Measurements from ENCODE around the gene RABGGTB. TPM values are rescaled to one million over a fixed set of nuclear protein-coding genes. Genes with fewer than 3 reads are reported as not detected.

The RABGGTB gene
- total RNA-seq, 3 donors from 2014 or later (not counting 1 experiment from before 2014, with no cell fraction given) = 100.0 to 120 (median 118) TPM

DNA sequence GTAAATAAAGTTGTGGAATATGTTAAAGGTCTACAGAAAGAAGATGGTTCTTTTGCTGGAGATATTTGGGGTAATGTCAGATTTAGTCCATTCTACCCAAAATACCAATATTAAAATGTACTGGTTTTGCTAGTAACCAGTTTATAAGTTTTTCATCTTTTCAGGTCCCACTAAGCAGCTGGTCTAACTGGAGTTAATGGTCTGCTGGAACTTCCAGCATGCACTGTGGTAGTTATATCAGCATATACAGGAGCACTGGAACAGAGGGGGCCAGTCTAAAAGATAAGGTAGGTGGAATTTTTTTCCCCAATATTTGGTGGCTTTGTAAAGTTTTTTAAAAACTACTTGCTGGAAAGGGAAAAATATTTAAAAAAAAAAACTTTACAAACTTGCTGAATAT, 3.9 kb downstream of the RABGGTB start:
- H3K4me1 Mint-ChIP-seq = peaks cover 75 to 76% of the 10 kb centered on the region in 2 donors
- no peak for ATAC-seq
- intact Hi-C loops (cut with micrococcal nuclease) = no loop called here
- DNase-seq = no peak
- Histone ChIP-seq H3K9me3 (ENCODE audit: control insufficient read depth, insufficient read depth, low read length) (no peaks in the 10 kb centered on the region), H3K4me3 (ENCODE audit: low read length) (no peak overlapping the region), H3K36me3 (ENCODE audit: control insufficient read depth, insufficient read depth, low read length) (peaks cover 57% of the 10 kb centered on the region), H3K4me1 (ENCODE audit: control insufficient read depth, insufficient read depth, low read length) (peaks cover 21% of the 10 kb centered on the region), H3K27ac (ENCODE audit: low read length) (no peak overlapping the region), H3K27me3 (ENCODE audit: control insufficient read depth, insufficient read depth, low read length) (no peaks in the 10 kb centered on the region)
- H3K4me3 Mint-ChIP-seq = peak overlapping the region; percentile 40
- TF ChIP-seq, protein P1, sequence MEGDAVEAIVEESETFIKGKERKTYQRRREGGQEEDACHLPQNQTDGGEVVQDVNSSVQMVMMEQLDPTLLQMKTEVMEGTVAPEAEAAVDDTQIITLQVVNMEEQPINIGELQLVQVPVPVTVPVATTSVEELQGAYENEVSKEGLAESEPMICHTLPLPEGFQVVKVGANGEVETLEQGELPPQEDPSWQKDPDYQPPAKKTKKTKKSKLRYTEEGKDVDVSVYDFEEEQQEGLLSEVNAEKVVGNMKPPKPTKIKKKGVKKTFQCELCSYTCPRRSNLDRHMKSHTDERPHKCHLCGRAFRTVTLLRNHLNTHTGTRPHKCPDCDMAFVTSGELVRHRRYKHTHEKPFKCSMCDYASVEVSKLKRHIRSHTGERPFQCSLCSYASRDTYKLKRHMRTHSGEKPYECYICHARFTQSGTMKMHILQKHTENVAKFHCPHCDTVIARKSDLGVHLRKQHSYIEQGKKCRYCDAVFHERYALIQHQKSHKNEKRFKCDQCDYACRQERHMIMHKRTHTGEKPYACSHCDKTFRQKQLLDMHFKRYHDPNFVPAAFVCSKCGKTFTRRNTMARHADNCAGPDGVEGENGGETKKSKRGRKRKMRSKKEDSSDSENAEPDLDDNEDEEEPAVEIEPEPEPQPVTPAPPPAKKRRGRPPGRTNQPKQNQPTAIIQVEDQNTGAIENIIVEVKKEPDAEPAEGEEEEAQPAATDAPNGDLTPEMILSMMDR (IDR thresholded peaks at IDR 0.05) = no peak
- H3K27me3 Mint-ChIP-seq (ENCODE audit: low read depth in 2 of 2) = no peaks in the 10 kb centered on the region
- H3K36me3 Mint-ChIP-seq = peaks cover 40% of the 10 kb centered on the region
- H3K27ac Mint-ChIP-seq = peak overlapping the region; percentile 95 to 96
- H3K9me3 Mint-ChIP-seq = no peaks in the 10 kb centered on the region

DNA sequence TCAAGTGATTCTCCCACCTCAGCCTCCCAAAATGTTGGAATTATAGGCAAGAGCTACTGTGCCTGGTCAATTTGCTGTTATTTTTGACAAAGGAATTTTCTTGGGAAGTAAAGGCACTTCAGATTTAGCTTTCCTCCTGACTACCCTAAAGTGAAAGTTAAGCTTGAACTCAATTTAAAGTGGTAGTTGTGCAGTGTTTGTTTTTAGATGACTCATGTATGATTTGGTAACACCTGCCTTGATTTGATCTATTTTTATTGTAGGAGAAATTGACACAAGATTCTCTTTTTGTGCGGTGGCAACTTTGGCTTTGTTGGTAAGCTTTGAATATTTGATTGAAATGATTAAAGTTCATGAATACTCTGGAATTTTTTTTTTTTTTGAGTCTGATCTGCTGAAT, 5.0 kb downstream of the RABGGTB start:
- H3K27ac ChIP-seq (ENCODE audit: low read length) = no peak overlapping the region

GRCh38 chr1:75792091-75792490, 6.0 kb downstream of the RABGGTB start:
- peaks cover 77% of the 10 kb centered on the region for H3K36me3 ChIP-seq (ENCODE audit: control insufficient read depth, insufficient read depth, low read length)
- peaks cover 40% of the 10 kb centered on the region for H3K36me3 Mint-ChIP-seq
- H3K4me3 ChIP-seq (ENCODE audit: low read length) = no peak overlapping the region

More for the DNA sequence above, 5.0 kb downstream of the RABGGTB start:
- Histone ChIP-seq H3K4me3 (ENCODE audit: low read length) (no peak overlapping the region), H3K4me1 (ENCODE audit: control insufficient read depth, insufficient read depth, low read length) (peaks cover 12% of the 10 kb centered on the region), H3K36me3 (ENCODE audit: control insufficient read depth, insufficient read depth, low read length) (peaks cover 67% of the 10 kb centered on the region), H3K27me3 (ENCODE audit: control insufficient read depth, insufficient read depth, low read length) (no peaks in the 10 kb centered on the region), H3K9me3 (ENCODE audit: control insufficient read depth, insufficient read depth, low read length) (no peaks in the 10 kb centered on the region)
- Mint-ChIP-seq H3K27me3 (ENCODE audit: low read depth in 2 of 2) (no peaks in the 10 kb centered on the region), H3K4me1 (peaks cover 66 to 69% of the 10 kb centered on the region in 2 donors), H3K4me3 (peak overlapping the region; percentile 42), H3K36me3 (peaks cover 40% of the 10 kb centered on the region), H3K27ac (peak overlapping the region; percentile 95 to 96), H3K9me3 (no peaks in the 10 kb centered on the region)
- TF ChIP-seq, protein P1 (IDR thresholded peaks at IDR 0.05) = no peak
- 75% methylated on average over 1 of the region's 1 CpG for WGBS (ENCODE audit: insufficient coverage)
- intact Hi-C loops (cut with micrococcal nuclease) = no loop called here
- ATAC-seq (no peak), DNase-seq (peak in 1 of 2 donors; percentile 18)

More at GRCh38 chr1:75792091-75792490, 6.0 kb downstream of the RABGGTB start:
- Mint-ChIP-seq H3K4me3 (no peak overlapping the region), H3K9me3 (no peaks in the 10 kb centered on the region), H3K27ac (peak overlapping the region; percentile 38 to 95), H3K27me3 (ENCODE audit: low read depth in 2 of 2) (no peaks in the 10 kb centered on the region), H3K4me1 (peaks cover 55 to 63% of the 10 kb centered on the region in 2 donors)
- ATAC-seq (no peak), DNase-seq (no peak)
- intact Hi-C loops (cut with micrococcal nuclease) = no loop called here
- no peak overlapping the region for H3K27ac ChIP-seq (ENCODE audit: low read length)
- 94% methylated on average over 3 of the region's 3 CpGs for WGBS (ENCODE audit: insufficient coverage)
- H3K4me1 ChIP-seq (ENCODE audit: control insufficient read depth, insufficient read depth, low read length) = peaks cover 11% of the 10 kb centered on the region
- H3K9me3 ChIP-seq (ENCODE audit: control insufficient read depth, insufficient read depth, low read length) = no peaks in the 10 kb centered on the region
- TF ChIP-seq, protein P1 (IDR thresholded peaks at IDR 0.05) = no peak
- H3K27me3 ChIP-seq (ENCODE audit: control insufficient read depth, insufficient read depth, low read length) = no peaks in the 10 kb centered on the region

Measured in natural killer cell (primary cell).